CD4-positive, alpha-beta T cell (primary cell): Measurements from ENCODE around the gene SCN3B. TPM values are rescaled to one million over a fixed set of nuclear protein-coding genes. Genes with fewer than 3 reads are reported as not detected.

Experiments
- ATAC-seq: fragments of 200-7000 bp; cut with Tn5 transposase; one replicate; pipeline ENCODE4 v1.10.0; 2022; ENCODE audit warnings: mild to moderate bottlenecking; ENCODE audit not compliant: poor library complexity
- CTCF ChIA-PET: fragments of 350-600 bp; sonication (Branson Sonifier 250); formaldehyde crosslinking; loops from one replicate; lab custom pipeline; 2021; ENCODE audit warnings: antibody characterized with exemption, inconsistent platforms; lab: Charles Lee
- POLR2A ChIA-PET: fragments of 350-600 bp; sonication (Branson Sonifier 250); formaldehyde crosslinking; loops from one replicate; lab custom pipeline; 2021; ENCODE audit warnings: antibody characterized with exemption, inconsistent platforms; lab: Charles Lee
- DNase-seq, 14 experiments: peaks; one replicate each; pipeline ENCODE4 v3.0.0-alpha.2; 2013 to 2020; ENCODE audit warnings: mixed read lengths in 2 of 14
- H3K27ac ChIP-seq, 2 donors: one replicate each; pipeline versions ENCODE4 v1.5.1 to v1.7.0; 2013; ENCODE audit warnings: low read length in 2 of 2, low read depth in 1 of 2, mild to moderate bottlenecking in 1 of 2
- H3K27me3 ChIP-seq, 2 experiments: 1 replicate in 1 of 2; 2 replicates in 1 of 2; pipeline versions ENCODE4 v1.6.1 to v1.7.0; 2013; ENCODE audit warnings: low read length in 2 of 2, control low read depth in 1 of 2, mild to moderate bottlenecking in 1 of 2, moderate library complexity in 1 of 2; ENCODE audit not compliant: insufficient read depth in 2 of 2, control insufficient read depth in 1 of 2
- H3K36me3 ChIP-seq: one replicate; pipeline ENCODE4 v1.6.1; 2013; ENCODE audit warnings: low read length, control low read depth; ENCODE audit not compliant: insufficient read depth
- H3K4me1 ChIP-seq: one replicate; pipeline ENCODE4 v1.6.1; 2013; ENCODE audit warnings: low read length, control low read depth; ENCODE audit not compliant: insufficient read depth
- H3K4me3 ChIP-seq: one replicate; pipeline ENCODE4 v1.5.1; 2013; ENCODE audit warnings: mild to moderate bottlenecking, low read length, moderate library complexity
- H3K9me3 ChIP-seq, 2 experiments: 1 replicate in 1 of 2; 2 replicates in 1 of 2; pipeline versions ENCODE4 v1.6.1 to v1.7.0; 2013; ENCODE audit warnings: low read length in 2 of 2, mild to moderate bottlenecking in 2 of 2, control low read depth in 1 of 2, moderate library complexity in 1 of 2; ENCODE audit not compliant: control insufficient read depth in 1 of 2, insufficient read depth in 1 of 2
- H3K27ac Mint-ChIP-seq: one replicate; pipeline ENCODE4 v1.8.0; 2020; ENCODE audit warnings: mixed read lengths
- H3K27me3 Mint-ChIP-seq: one replicate; pipeline ENCODE4 v1.8.0; 2021; ENCODE audit warnings: mixed read lengths
- H3K36me3 Mint-ChIP-seq: one replicate; pipeline ENCODE4 v1.8.0; 2021; ENCODE audit warnings: low read depth, mixed read lengths
- H3K4me1 Mint-ChIP-seq: one replicate; pipeline ENCODE4 v1.8.0; 2021; ENCODE audit warnings: low read depth, mixed read lengths
- H3K4me3 Mint-ChIP-seq: one replicate; pipeline ENCODE4 v1.8.0; 2020; ENCODE audit warnings: mild to moderate bottlenecking, mixed read lengths
- H3K9me3 Mint-ChIP-seq: one replicate; pipeline ENCODE4 v1.8.0; 2020; ENCODE audit warnings: mixed read lengths
- CTCF ChIP-seq: fragments of 200-600 bp; IDR thresholded peaks from one replicate; pipeline ENCODE4 v1.8.0; 2022; ENCODE audit warnings: antibody characterized with exemption, mild to moderate bottlenecking
- intact Hi-C, 2 experiments: fragments of 100-400 bp; cut with DNase I in 1 of 2; cut with micrococcal nuclease in 1 of 2; formaldehyde crosslinking; loops; one replicate each; pipeline versions ENCODE4 v1.15.1 to v1.9.0; 2023 to 2025; cut with DNase I, micrococcal nuclease
- total RNA-seq, 174 experiments: library from RNA in 2 of 174; stranded (reverse) in 2 of 174; gene quantifications; one replicate each; pipeline ENCODE4 v1.2.3 and lab custom pipeline; 2021 to 2026

Gene SCN3B
- total RNA-seq, 2 experiments from 2014 or later, result not detected

GRCh38 chr11:123607781-123608180, 46.6 kb downstream of the SCN3B start:
- ATAC-seq, result no peak
- Histone ChIP-seq H3K36me3 (peaks cover 56% of the 10 kb centered on the region), H3K27ac (no peak overlapping the region), H3K27me3 (no peaks in the 10 kb centered on the region), H3K4me1 (no peaks in the 10 kb centered on the region), H3K4me3 (no peak overlapping the region), H3K9me3 (no peaks in the 10 kb centered on the region)
- intact Hi-C loops, result no loop called here
- H3K27ac Mint-ChIP-seq, result no peak overlapping the region
- CTCF ChIA-PET, result no interaction called here
- TF ChIP-seq CTCF, result no peak
- POLR2A ChIA-PET, result no interaction called here
- no peaks in the 10 kb centered on the region for H3K27me3 Mint-ChIP-seq
- no peaks in the 10 kb centered on the region for H3K4me1 Mint-ChIP-seq
- no peaks in the 10 kb centered on the region for H3K9me3 Mint-ChIP-seq
- DNase-seq, result no peak
- H3K4me3 Mint-ChIP-seq, result no peak overlapping the region
- peaks cover 73% of the 10 kb centered on the region for H3K36me3 Mint-ChIP-seq

- ChIA-PET CTCF (no interaction called here), POLR2A (no interaction called here)
- intact Hi-C loops, result no loop called here
- no peak for ATAC-seq
- Histone ChIP-seq H3K9me3 (no peaks in the 10 kb centered on the region), H3K27me3 (no peaks in the 10 kb centered on the region), H3K4me1 (no peaks in the 10 kb centered on the region), H3K4me3 (no peak overlapping the region), H3K27ac (no peak overlapping the region), H3K36me3 (peaks cover 43% of the 10 kb centered on the region)
- DNase-seq, result no peak
- Mint-ChIP-seq H3K27me3 (no peaks in the 10 kb centered on the region), H3K4me3 (no peak overlapping the region), H3K4me1 (no peaks in the 10 kb centered on the region), H3K36me3 (peaks cover 68% of the 10 kb centered on the region), H3K27ac (no peak overlapping the region), H3K9me3 (no peaks in the 10 kb centered on the region)
- no peak for TF ChIP-seq CTCF
Observed at GRCh38 chr11:123603666-123604065, 50.8 kb downstream of the SCN3B start.

- ATAC-seq, result no peak
- H3K4me3 ChIP-seq, result no peak overlapping the region
- H3K27ac ChIP-seq, result no peak overlapping the region
- ChIA-PET CTCF (no interaction called here), POLR2A (no interaction called here)
- no peaks in the 10 kb centered on the region for H3K4me1 ChIP-seq
- no peaks in the 10 kb centered on the region for H3K9me3 Mint-ChIP-seq
- no peak overlapping the region for H3K4me3 Mint-ChIP-seq
- no peak overlapping the region for H3K27ac Mint-ChIP-seq
- H3K27me3 ChIP-seq, result no peaks in the 10 kb centered on the region
- no peak for TF ChIP-seq CTCF
- no peaks in the 10 kb centered on the region for H3K9me3 ChIP-seq
- no peaks in the 10 kb centered on the region for H3K27me3 Mint-ChIP-seq
- H3K36me3 ChIP-seq, result peaks cover 29% of the 10 kb centered on the region
- peaks cover 64% of the 10 kb centered on the region for H3K36me3 Mint-ChIP-seq
- H3K4me1 Mint-ChIP-seq, result no peaks in the 10 kb centered on the region
- intact Hi-C loops, result no loop called here
- DNase-seq, result no peak
Observed at GRCh38 chr11:123601743-123602142, 52.7 kb downstream of the SCN3B start.
